ENCODE results near the gene PKP3. TPM values are rescaled to one million over a fixed set of nuclear protein-coding genes. Genes with fewer than 3 reads are reported as not detected.
A peak's percentile ranks its signal among the peaks of the same experiment; 100 is the strongest.

Gene PKP3
- total and polyA plus RNA-seq, 9 of the 15 experiments (the other 6 are each of a cell fraction or from before 2014, with no cell fraction given): 0.11 to 110 (median 30.7) TPM

- ChIA-PET CTCF (ENCODE audit: low intra/inter-chr PET ratio) (no interaction called here), POLR2A (interaction anchor here (0.6 to 2.0 kb wide), 9 partner anchors 9 to 195 kb away, joined by 3 to 16 read pairs (median 4); partner anchors contain the start of gene ANO9)
- FAIRE-seq (peak; percentile 99), ATAC-seq (peak; percentile 89), DNase-seq (ENCODE audit: extremely low read depth in 1 of 4, low spot score in 3 of 4) (peak; percentile 81 to 98 (median 86))
- Histone ChIP-seq H3K4me1 (replicated peaks in 1 of 2; ENCODE audit: control insufficient read depth in 2 of 2, insufficient read depth in 2 of 2, low read length in 2 of 2) (peaks cover 27 to 75% of the 10 kb centered on the region in 2 experiments; a peak in 4 of 5 replicates), H3K79me2 (ENCODE audit: control insufficient read depth, insufficient read depth, low read length) (peaks cover 67% of the 10 kb centered on the region), H3K9me3 (replicated peaks; ENCODE audit: control insufficient read depth, insufficient read depth, low read depth, low read length) (no peaks in the 10 kb centered on the region), H3K36me3 (ENCODE audit: control insufficient read depth, insufficient read depth, low read length) (peaks cover 39% of the 10 kb centered on the region; the same call in 2 of the 3 replicates), H3K4me3 (peak within 1 kb of the TSS; percentile 99), H3K9ac (ENCODE audit: insufficient read depth in 1 of 2, low read depth in 2 of 2, low read length in 2 of 2) (peak within 1 kb of the TSS; percentile 93 to 100), H3K4me2 (ENCODE audit: insufficient read depth, low read length) (peak within 1 kb of the TSS; percentile 82), H3K27me3 (ENCODE audit: control insufficient read depth in 2 of 2, insufficient read depth in 2 of 2, low read length in 2 of 2) (no peaks in the 10 kb centered on the region), H3K27ac (ENCODE audit: extremely low read depth, low read depth, low read length) (peak within 1 kb of the TSS; percentile 92), H4K20me1 (replicated peaks; ENCODE audit: control insufficient read depth, insufficient read depth, low read length) (no peaks in the 10 kb centered on the region), H2AFZ (ENCODE audit: low read depth, low read length) (peak within 1 kb of the TSS; percentile 90), H3K9me1 (ENCODE audit: control insufficient read depth, insufficient read depth, low read length) (no peaks in the 10 kb centered on the region)
- no TSS peak for BruUV-seq (replicated peaks)
- intact Hi-C loops (cut with micrococcal nuclease) (loop anchor here (2.0 to 5.0 kb wide), 3 partner anchors 43 to 58 kb away; partner anchors contain the start of genes PKP3 and RNH1), in situ Hi-C loops (cut with MboI) (loop anchor here (5.0 kb wide), 1 partner anchor 52 kb away; no protein-coding TSS in a partner anchor)
- under 1% methylated on average over 64 of the region's 108 CpGs for WGBS (ENCODE audit: insufficient coverage, low coverage, missing lambda C conversion rate)
- TF ChIP-seq FIP1L1 (IDR thresholded peaks at IDR 0.05; ENCODE audit: low read depth, low read length, poor library complexity, severe bottlenecking) (peak; percentile 72), TEAD2 (tag; IDR thresholded peaks at IDR 0.05) (no peak), NR2F6 (CRISPR knock-in tag; IDR thresholded peaks at IDR 0.05) (no peak), RNF2 (IDR thresholded peaks at IDR 0.05) (0 out of 2 replicates have a peak, but pooled peaks have one; percentile 23), EP300 (IDR thresholded peaks at IDR 0.05; ENCODE audit: low read length) (no peak), TSC22D4 (tag; IDR thresholded peaks at IDR 0.05) (no peak), GMEB1 (CRISPR knock-in tag; IDR thresholded peaks at IDR 0.05) (peak; percentile 95), ARID1B (IDR thresholded peaks at IDR 0.05) (0 out of 2 replicates have a peak, but pooled peaks have one; percentile 29), ZNF347 (CRISPR knock-in tag; IDR thresholded peaks at IDR 0.05; ENCODE audit: low read depth) (no peak), MTA1 (IDR thresholded peaks at IDR 0.05; ENCODE audit: borderline replicate concordance) (no peak), TAF7 (tag; IDR thresholded peaks at IDR 0.05) (0 out of 2 replicates have a peak, but pooled peaks have one; percentile 35), NCOA1 (IDR thresholded peaks at IDR 0.05; ENCODE audit: low read depth) (no peak), ZNF217 (CRISPR knock-in tag; IDR thresholded peaks at IDR 0.05) (no peak), CAMTA2 (CRISPR knock-in tag; conservative IDR thresholded peaks at IDR 0.05) (no peak), ZKSCAN3 (CRISPR knock-in tag; IDR thresholded peaks at IDR 0.05) (no peak), EZH2 (IDR thresholded peaks at IDR 0.05; ENCODE audit: borderline replicate concordance, low read depth, low read length) (no peak)
- TF ChIP-seq, protein P1, sequence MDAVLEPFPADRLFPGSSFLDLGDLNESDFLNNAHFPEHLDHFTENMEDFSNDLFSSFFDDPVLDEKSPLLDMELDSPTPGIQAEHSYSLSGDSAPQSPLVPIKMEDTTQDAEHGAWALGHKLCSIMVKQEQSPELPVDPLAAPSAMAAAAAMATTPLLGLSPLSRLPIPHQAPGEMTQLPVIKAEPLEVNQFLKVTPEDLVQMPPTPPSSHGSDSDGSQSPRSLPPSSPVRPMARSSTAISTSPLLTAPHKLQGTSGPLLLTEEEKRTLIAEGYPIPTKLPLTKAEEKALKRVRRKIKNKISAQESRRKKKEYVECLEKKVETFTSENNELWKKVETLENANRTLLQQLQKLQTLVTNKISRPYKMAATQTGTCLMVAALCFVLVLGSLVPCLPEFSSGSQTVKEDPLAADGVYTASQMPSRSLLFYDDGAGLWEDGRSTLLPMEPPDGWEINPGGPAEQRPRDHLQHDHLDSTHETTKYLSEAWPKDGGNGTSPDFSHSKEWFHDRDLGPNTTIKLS (IDR thresholded peaks at IDR 0.05; ENCODE audit: borderline replicate concordance, low read depth): peak; percentile 91
These were observed 56.1 kb downstream of the PKP3 start, which contains the start of gene PTDSS2 for GRCh38 chr11:449889-450808. PTDSS2 (plus strand) TSS chr11:450279; CDS start chr11:450456, 177 bp downstream.

Measured in K562 (cell line).